Trophoblast cell (in vitro differentiated cells and primary cell): ENCODE data around the gene LTBP4.

ENCODE experiments used
- DNase-seq, 2 donors: peaks; one replicate each; pipeline ENCODE4 v3.0.0-alpha.2; 2016
- H2AFZ ChIP-seq: 2 replicates; pipeline ENCODE4 v1.6.1; 2013; ENCODE audit warnings: low read length, moderate library complexity, mild to moderate bottlenecking; ENCODE audit not compliant: insufficient read depth, poor library complexity
- H2AK5ac ChIP-seq: 2 replicates; pipeline ENCODE4 v1.6.1; 2013; ENCODE audit warnings: mild to moderate bottlenecking, low read length
- H2BK120ac ChIP-seq: 2 replicates; pipeline ENCODE4 v1.6.1; 2013; ENCODE audit warnings: low read length, mild to moderate bottlenecking, moderate library complexity; ENCODE audit not compliant: insufficient read depth, poor library complexity
- H2BK12ac ChIP-seq: 2 replicates; pipeline ENCODE4 v1.6.1; 2013; ENCODE audit warnings: mild to moderate bottlenecking, low read length, moderate library complexity
- H2BK5ac ChIP-seq: 2 replicates; pipeline ENCODE4 v1.6.1; 2013; ENCODE audit warnings: low read length, low read depth, moderate library complexity, mild to moderate bottlenecking; ENCODE audit not compliant: poor library complexity
- H3K14ac ChIP-seq: 2 replicates; pipeline ENCODE4 v1.6.1; 2013; ENCODE audit warnings: mild to moderate bottlenecking, low read length
- H3K18ac ChIP-seq: 2 replicates; pipeline ENCODE4 v1.6.1; 2013; ENCODE audit warnings: mild to moderate bottlenecking, low read length
- H3K23ac ChIP-seq: 2 replicates; pipeline ENCODE4 v1.6.1; 2013; ENCODE audit warnings: low read length
- H3K27ac ChIP-seq: 2 replicates; pipeline ENCODE4 v1.5.1; 2013; ENCODE audit warnings: low read depth, mild to moderate bottlenecking, inconsistent platforms, low read length, moderate library complexity
- H3K27me3 ChIP-seq: 2 replicates; pipeline ENCODE4 v1.6.1; 2013; ENCODE audit warnings: inconsistent platforms, mild to moderate bottlenecking, low read length, moderate library complexity; ENCODE audit not compliant: insufficient read depth
- H3K36me3 ChIP-seq, 2 experiments: 1 replicate in 1 of 2; 2 replicates in 1 of 2; pipeline ENCODE4 v1.6.1; 2013; ENCODE audit warnings: low read length in 2 of 2, mild to moderate bottlenecking in 2 of 2, moderate library complexity in 1 of 2; ENCODE audit not compliant: insufficient read depth in 2 of 2, control insufficient read depth in 1 of 2
- H3K4ac ChIP-seq: 2 replicates; pipeline ENCODE4 v1.6.1; 2013; ENCODE audit warnings: low read depth, mild to moderate bottlenecking, low read length, moderate library complexity
- H3K4me1 ChIP-seq, 2 experiments: 1 replicate in 1 of 2; 2 replicates in 1 of 2; pipeline ENCODE4 v1.6.1; 2013; ENCODE audit warnings: low read length in 2 of 2, mild to moderate bottlenecking in 2 of 2, moderate library complexity in 1 of 2; ENCODE audit not compliant: insufficient read depth in 2 of 2, control insufficient read depth in 1 of 2
- H3K4me2 ChIP-seq: 2 replicates; pipeline ENCODE4 v1.6.1; 2013; ENCODE audit warnings: inconsistent platforms, mild to moderate bottlenecking, low read length, moderate library complexity
- H3K4me3 ChIP-seq: 2 replicates; pipeline ENCODE4 v1.5.1; 2013; ENCODE audit warnings: mild to moderate bottlenecking, low read depth, low read length, inconsistent platforms
- H3K79me1 ChIP-seq: one replicate; pipeline ENCODE4 v1.6.1; 2013; ENCODE audit warnings: low read length
- H3K79me2 ChIP-seq: 2 replicates; pipeline ENCODE4 v1.6.1; 2013; ENCODE audit warnings: low read length, mild to moderate bottlenecking; ENCODE audit not compliant: control insufficient read depth, insufficient read depth, poor library complexity
- H3K9ac ChIP-seq: 2 replicates; pipeline ENCODE4 v1.6.1; 2013; ENCODE audit warnings: mild to moderate bottlenecking, low read length
- H3K9me3 ChIP-seq: 2 replicates; pipeline ENCODE4 v1.6.1; 2013; ENCODE audit warnings: low read depth, mild to moderate bottlenecking, control low read depth, inconsistent platforms, low read length; ENCODE audit not compliant: insufficient read depth
- H4K12ac ChIP-seq: 2 replicates; pipeline ENCODE4 v1.6.1; 2013; ENCODE audit warnings: low read depth, mild to moderate bottlenecking, low read length, moderate library complexity
- H4K8ac ChIP-seq: 2 replicates; pipeline ENCODE4 v1.6.1; 2013; ENCODE audit warnings: low read depth, mild to moderate bottlenecking, low read length, moderate library complexity
- H4K91ac ChIP-seq: one replicate; pipeline ENCODE4 v1.6.1; 2013; ENCODE audit warnings: low read depth, mild to moderate bottlenecking, low read length, moderate library complexity
- WGBS: extraction: QIAGEN DNeasy Blood & Tissue Kit; methylation state at CpG from one replicate; pipeline ENCODE4 v1.1.7; 2013; ENCODE audit warnings: missing lambda C conversion rate; ENCODE audit not compliant: insufficient read length, insufficient coverage; ENCODE audit errors: extremely low coverage; 5-methylcytosine and 5-hydroxymethylcytosine counted together

The LTBP4 gene

GRCh38 chr19:40627486-40628279, 26.5 kb downstream of the LTBP4 start:
- H2BK12ac ChIP-seq: peak overlapping the region; percentile 33
- H3K4ac ChIP-seq: no peak overlapping the region
- no peak overlapping the region for H3K14ac ChIP-seq
- H4K8ac ChIP-seq: peak overlapping the region; percentile 5
- H3K4me2 ChIP-seq: no peak overlapping the region
- H3K9me3 ChIP-seq: no peaks in the 10 kb centered on the region
- no peak overlapping the region for H2AFZ ChIP-seq
- H2BK5ac ChIP-seq: no peak overlapping the region
- peaks cover 30% of the 10 kb centered on the region for H3K79me1 ChIP-seq
- H2BK120ac ChIP-seq: no peak overlapping the region
- peak overlapping the region; percentile 8 for H4K91ac ChIP-seq
- H3K79me2 ChIP-seq: peaks cover 2% of the 10 kb centered on the region
- peaks cover 32 to 49% of the 10 kb centered on the region in 2 experiments for H3K4me1 ChIP-seq
- H3K9ac ChIP-seq: no peak overlapping the region
- peak overlapping the region; percentile 58 for H3K18ac ChIP-seq
- H2AK5ac ChIP-seq: peak overlapping the region; percentile 51
- H3K4me3 ChIP-seq: peak overlapping the region; percentile 18
- no CpG with 5 or more reads among the region's 39 CpGs for WGBS
- H4K12ac ChIP-seq: no peak overlapping the region
- no peak overlapping the region for H3K27ac ChIP-seq
- no peak overlapping the region for H3K23ac ChIP-seq
- no peaks in the 10 kb centered on the region for H3K27me3 ChIP-seq
- peak in 1 of 2 donors; percentile 34 for DNase-seq
- peaks cover 30 to 35% of the 10 kb centered on the region in 2 experiments for H3K36me3 ChIP-seq

- H3K4ac ChIP-seq: no peak overlapping the region
- H4K12ac ChIP-seq: no peak overlapping the region
- H3K18ac ChIP-seq: peak overlapping the region; percentile 51
- H3K79me1 ChIP-seq: peaks cover 36% of the 10 kb centered on the region
- no peaks in the 10 kb centered on the region for H3K9me3 ChIP-seq
- no peak overlapping the region for H3K4me2 ChIP-seq
- H2BK120ac ChIP-seq: peak overlapping the region; percentile 2
- peaks cover 40 to 52% of the 10 kb centered on the region in 2 experiments for H3K4me1 ChIP-seq
- WGBS: no CpG with 5 or more reads among the region's 42 CpGs
- peaks cover 4% of the 10 kb centered on the region for H3K79me2 ChIP-seq
- H2AFZ ChIP-seq: no peak overlapping the region
- H2AK5ac ChIP-seq: peak overlapping the region; percentile 67
- H4K8ac ChIP-seq: peak overlapping the region; percentile 26
- no peaks in the 10 kb centered on the region for H3K27me3 ChIP-seq
- DNase-seq: no peak
- H3K9ac ChIP-seq: no peak overlapping the region
- H3K27ac ChIP-seq: peak overlapping the region; percentile 32
- no peak overlapping the region for H3K23ac ChIP-seq
- peak overlapping the region; percentile 55 for H2BK5ac ChIP-seq
- peak overlapping the region; percentile 18 for H3K4me3 ChIP-seq
- peaks cover 28 to 34% of the 10 kb centered on the region in 2 experiments for H3K36me3 ChIP-seq
- H3K14ac ChIP-seq: peak overlapping the region; percentile 52
- peak overlapping the region; percentile 78 for H2BK12ac ChIP-seq
- peak overlapping the region; percentile 60 for H4K91ac ChIP-seq
Measured at GRCh38 chr19:40629346-40629745, 28.2 kb downstream of the LTBP4 start.

- WGBS: no CpG with 5 or more reads among the region's 16 CpGs
- Histone ChIP-seq H3K4ac (peak overlapping the region; percentile 43), H2BK12ac (peak overlapping the region; percentile 45), H3K9me3 (peaks cover 3% of the 10 kb centered on the region), H2BK120ac (peak overlapping the region; percentile 79), H3K4me1 (peaks cover 36 to 47% of the 10 kb centered on the region in 2 experiments), H3K9ac (peak overlapping the region; percentile 18), H3K27ac (peak overlapping the region; percentile 93), H3K36me3 (peaks cover 24 to 30% of the 10 kb centered on the region in 2 experiments), H2AK5ac (peak overlapping the region; percentile 24), H3K27me3 (no peaks in the 10 kb centered on the region), H3K23ac (no peak overlapping the region), H4K8ac (peak overlapping the region; percentile 70), H2AFZ (no peak overlapping the region), H3K79me1 (peaks cover 34% of the 10 kb centered on the region), H3K79me2 (peaks cover 4% of the 10 kb centered on the region), H3K4me2 (no peak overlapping the region), H4K12ac (peak overlapping the region; percentile 3), H3K18ac (peak overlapping the region; percentile 50), H3K14ac (peak overlapping the region; percentile 60), H3K4me3 (no peak overlapping the region), H2BK5ac (peak overlapping the region; percentile 84), H4K91ac (peak overlapping the region; percentile 95)
- no peak for DNase-seq
Measured at GRCh38 chr19:40630571-40631160, 29.5 kb downstream of the LTBP4 start.

GRCh38 chr19:40632311-40633036, 31.3 kb downstream of the LTBP4 start:
- Histone ChIP-seq H2BK12ac (peak overlapping the region; percentile 83), H3K4me3 (no peak overlapping the region), H3K4ac (no peak overlapping the region), H4K8ac (peak overlapping the region; percentile 21), H3K36me3 (peaks cover 11 to 13% of the 10 kb centered on the region in 2 experiments), H3K23ac (no peak overlapping the region), H3K27me3 (no peaks in the 10 kb centered on the region), H3K79me1 (peaks cover 31% of the 10 kb centered on the region), H3K9ac (no peak overlapping the region), H3K14ac (peak overlapping the region; percentile 45), H3K18ac (peak overlapping the region; percentile 45), H3K9me3 (peaks cover 3% of the 10 kb centered on the region), H4K12ac (no peak overlapping the region), H2BK5ac (peak overlapping the region; percentile 81), H2AFZ (no peak overlapping the region), H3K79me2 (peaks cover 4% of the 10 kb centered on the region), H3K27ac (peak overlapping the region; percentile 96), H3K4me1 (peaks cover 34 to 39% of the 10 kb centered on the region in 2 experiments), H2AK5ac (no peak overlapping the region), H4K91ac (peak overlapping the region; percentile 82), H2BK120ac (peak overlapping the region; percentile 87), H3K4me2 (no peak overlapping the region)
- DNase-seq: no peak
- no CpG with 5 or more reads among the region's 3 CpGs for WGBS
